OCI-LY3 (cell line): ENCODE measurements around the gene FOXD2.

Experiments used
- H2AFZ ChIP-seq: fragments of 200-600, 300-600 bp; shearing (Covaris generic); 2 replicates; pipeline ENCODE4 v1.6.0; 2014; ENCODE audit warnings: antibody characterized with exemption, low read depth, low read length
- H3K27ac ChIP-seq: fragments of 200-600, 300-600 bp; sonication (generic); 2 replicates; pipeline ENCODE4 v1.5.1; 2014; ENCODE audit warnings: mild to moderate bottlenecking, low read length, moderate library complexity, mixed read lengths
- H3K27me3 ChIP-seq: fragments of 200-600, 300-600 bp; sonication (generic); 2 replicates; pipeline ENCODE4 v1.6.1; 2014; ENCODE audit warnings: low read depth, low read length, mixed read lengths
- H3K36me3 ChIP-seq: fragments of 200-600, 300-600 bp; sonication (generic); replicated peaks from 2 replicates; pipeline ENCODE3; 2014; ENCODE audit warnings: low read depth, low read length, mixed read lengths
- H3K4me1 ChIP-seq: fragments of 300-600, 200-600 bp; sonication (generic); 2 replicates; pipeline ENCODE4 v1.6.1; 2014; ENCODE audit warnings: low read length, mixed read lengths
- H3K4me2 ChIP-seq: fragments of 200-600, 300-600 bp; sonication (generic); 2 replicates; pipeline ENCODE4 v1.6.1; 2014; ENCODE audit warnings: low read length, mixed read lengths
- H3K4me3 ChIP-seq: fragments of 300-600, 200-600 bp; sonication (generic); 2 replicates; pipeline ENCODE4 v1.5.1; 2014; ENCODE audit warnings: antibody characterized with exemption, mild to moderate bottlenecking, low read length, moderate library complexity
- H3K79me2 ChIP-seq: fragments of 300-600, 200-600 bp; shearing (Covaris generic); 2 replicates; pipeline ENCODE4 v1.6.1; 2014; ENCODE audit warnings: mild to moderate bottlenecking, low read length, mixed read lengths
- H3K9ac ChIP-seq: fragments of 300-600, 200-600 bp; shearing (Covaris generic); 2 replicates; pipeline ENCODE4 v1.6.0; 2014; ENCODE audit warnings: mild to moderate bottlenecking, low read length, moderate library complexity
- H3K9me3 ChIP-seq: fragments of 200-600, 300-600 bp; shearing (Covaris generic); 2 replicates; pipeline ENCODE4 v1.6.1; 2014; ENCODE audit warnings: low read length, mixed read lengths; ENCODE audit not compliant: insufficient read depth
- H4K20me1 ChIP-seq: fragments of 200-600, 300-600 bp; sonication (generic); 2 replicates; pipeline ENCODE4 v1.6.1; 2016; ENCODE audit warnings: low read length, mixed read lengths; ENCODE audit not compliant: insufficient read depth
- EZH2phosphoT487 ChIP-seq: fragments of 200-600 bp; shearing (Covaris generic); IDR thresholded peaks from 2 replicates; pipeline ENCODE4 v1.6.1; 2018; ENCODE audit warnings: antibody characterized with exemption, mixed run types, low read depth
- TF ChIP-seq, protein P1 (sequence below): fragments of 200-600, 300-600 bp; sonication (generic); IDR thresholded peaks from 2 replicates; pipeline ENCODE4 v1.5.1; 2014; ENCODE audit warnings: antibody characterized with exemption, low read length, low read depth

FOXD2 gene

GRCh38 chr1:47437447-47438164, at the start of gene FOXD2:
FOXD2 (plus strand) TSS chr1:47438044; CDS start chr1:47438136, 92 bp downstream.
- Histone ChIP-seq H3K27ac (peak within 1 kb of the TSS; percentile 75), H2AFZ (peak within 1 kb of the TSS; percentile 67)

DNA sequence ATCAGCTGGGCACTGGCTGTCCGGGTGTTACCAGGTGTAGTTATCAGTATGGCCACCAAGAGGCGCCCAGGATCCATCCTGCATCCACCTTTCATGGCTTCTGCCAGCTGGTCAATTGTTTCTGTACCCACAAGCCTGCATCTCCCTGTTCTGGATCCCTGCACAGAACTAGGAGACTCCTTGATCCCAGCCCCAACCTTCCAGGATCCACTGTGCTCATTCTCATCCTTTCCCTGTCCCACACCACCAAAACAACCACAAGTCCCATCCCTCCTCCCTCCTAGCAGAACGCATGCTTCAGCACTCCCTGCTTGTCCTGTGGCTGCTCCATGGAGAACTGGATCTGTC, 49.0 kb upstream of the FOXD2 start:
- Histone ChIP-seq H2AFZ (no peak overlapping the region), H3K9ac (no peak overlapping the region), H3K79me2 (no peaks in the 10 kb centered on the region), H3K4me1 (peaks cover 3% of the 10 kb centered on the region; the same call in 1 of the 2 replicates), H3K4me3 (no peak overlapping the region), H3K4me2 (no peak overlapping the region), H3K36me3 (no peaks in the 10 kb centered on the region), H3K27ac (no peak overlapping the region), H3K27me3 (no peaks in the 10 kb centered on the region), H3K9me3 (no peaks in the 10 kb centered on the region), H4K20me1 (no peaks in the 10 kb centered on the region)
- TF ChIP-seq EZH2phosphoT487 = no peak
- TF ChIP-seq, protein P1, sequence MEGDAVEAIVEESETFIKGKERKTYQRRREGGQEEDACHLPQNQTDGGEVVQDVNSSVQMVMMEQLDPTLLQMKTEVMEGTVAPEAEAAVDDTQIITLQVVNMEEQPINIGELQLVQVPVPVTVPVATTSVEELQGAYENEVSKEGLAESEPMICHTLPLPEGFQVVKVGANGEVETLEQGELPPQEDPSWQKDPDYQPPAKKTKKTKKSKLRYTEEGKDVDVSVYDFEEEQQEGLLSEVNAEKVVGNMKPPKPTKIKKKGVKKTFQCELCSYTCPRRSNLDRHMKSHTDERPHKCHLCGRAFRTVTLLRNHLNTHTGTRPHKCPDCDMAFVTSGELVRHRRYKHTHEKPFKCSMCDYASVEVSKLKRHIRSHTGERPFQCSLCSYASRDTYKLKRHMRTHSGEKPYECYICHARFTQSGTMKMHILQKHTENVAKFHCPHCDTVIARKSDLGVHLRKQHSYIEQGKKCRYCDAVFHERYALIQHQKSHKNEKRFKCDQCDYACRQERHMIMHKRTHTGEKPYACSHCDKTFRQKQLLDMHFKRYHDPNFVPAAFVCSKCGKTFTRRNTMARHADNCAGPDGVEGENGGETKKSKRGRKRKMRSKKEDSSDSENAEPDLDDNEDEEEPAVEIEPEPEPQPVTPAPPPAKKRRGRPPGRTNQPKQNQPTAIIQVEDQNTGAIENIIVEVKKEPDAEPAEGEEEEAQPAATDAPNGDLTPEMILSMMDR = peak; percentile 72

More at GRCh38 chr1:47437447-47438164, at the start of gene FOXD2:
- H3K4me3 ChIP-seq = peak within 1 kb of the TSS; percentile 99
- H4K20me1 ChIP-seq = no peaks in the 10 kb centered on the region
- no peak for TF ChIP-seq EZH2phosphoT487
- TF ChIP-seq, protein P1 = peak; percentile 62
- peaks cover 20% of the 10 kb centered on the region for H3K79me2 ChIP-seq
- no peaks in the 10 kb centered on the region for H3K36me3 ChIP-seq
- H3K27me3 ChIP-seq = no peaks in the 10 kb centered on the region
- H3K9ac ChIP-seq = peak within 1 kb of the TSS; percentile 98
- peak within 1 kb of the TSS; percentile 70 for H3K4me2 ChIP-seq
- no peaks in the 10 kb centered on the region for H3K9me3 ChIP-seq
- 0 out of 2 replicates have a peak, but pooled peaks cover 6% of the 10 kb centered on the region for H3K4me1 ChIP-seq

DNA sequence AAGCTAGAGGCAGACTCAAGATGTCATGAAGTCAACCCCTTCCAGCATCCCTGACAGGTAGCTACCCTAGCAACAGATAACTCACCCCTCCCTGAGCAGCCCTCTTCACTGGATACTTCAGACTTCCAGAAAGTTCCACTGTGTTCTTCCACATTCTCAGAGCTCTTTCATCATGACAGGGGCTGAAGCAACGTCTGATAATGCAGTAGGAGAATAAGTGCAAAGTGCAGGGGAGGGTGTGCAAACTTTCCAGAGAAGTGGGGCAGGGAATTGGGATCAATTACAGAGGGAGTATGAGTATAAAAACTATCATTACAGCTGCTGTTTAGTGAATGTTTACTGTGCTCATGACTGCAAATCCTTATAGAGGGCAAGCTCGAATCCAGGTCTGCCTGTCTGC, 48.1 kb upstream of the FOXD2 start:
- Histone ChIP-seq H3K4me1 (peaks cover 3% of the 10 kb centered on the region; the same call in 1 of the 2 replicates), H3K9me3 (no peaks in the 10 kb centered on the region), H3K27me3 (no peaks in the 10 kb centered on the region), H3K27ac (no peak overlapping the region), H3K9ac (no peak overlapping the region), H3K4me2 (no peak overlapping the region), H3K36me3 (no peaks in the 10 kb centered on the region), H4K20me1 (no peaks in the 10 kb centered on the region), H2AFZ (no peak overlapping the region), H3K79me2 (no peaks in the 10 kb centered on the region), H3K4me3 (no peak overlapping the region)
- no peak for TF ChIP-seq EZH2phosphoT487
- TF ChIP-seq, protein P1 = no peak

DNA sequence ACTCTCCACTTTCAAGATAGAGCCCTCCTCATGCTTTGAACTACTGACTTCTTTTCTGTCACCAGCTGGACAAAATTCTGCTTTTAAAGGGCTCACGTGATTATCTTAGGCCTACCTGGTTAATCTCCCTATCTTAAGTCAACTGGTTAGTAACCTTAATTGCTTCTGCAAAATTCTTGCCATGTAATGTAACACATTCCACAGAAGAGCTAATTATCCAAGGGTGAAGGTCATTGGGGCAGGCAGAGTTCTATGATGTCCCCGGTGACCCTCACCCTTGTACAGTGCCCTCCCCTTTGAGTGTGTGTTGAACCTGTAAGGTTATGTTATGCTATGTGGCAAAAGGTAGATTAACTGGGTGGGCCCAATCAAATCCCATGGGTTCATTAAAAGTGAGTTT, 47.0 kb upstream of the FOXD2 start:
- H3K9ac ChIP-seq = no peak overlapping the region
- no peaks in the 10 kb centered on the region for H3K9me3 ChIP-seq
- no peak overlapping the region for H2AFZ ChIP-seq
- no peaks in the 10 kb centered on the region for H3K79me2 ChIP-seq
- H3K27ac ChIP-seq = no peak overlapping the region
- no peak overlapping the region for H3K4me2 ChIP-seq
- H3K4me3 ChIP-seq = no peak overlapping the region
- no peaks in the 10 kb centered on the region for H3K36me3 ChIP-seq
- H3K27me3 ChIP-seq = no peaks in the 10 kb centered on the region
- peaks cover 3% of the 10 kb centered on the region; the same call in 1 of the 2 replicates for H3K4me1 ChIP-seq
- H4K20me1 ChIP-seq = no peaks in the 10 kb centered on the region
- TF ChIP-seq EZH2phosphoT487 = no peak
- TF ChIP-seq, protein P1 = no peak
